ENCODE measurements around the gene AATF.
A peak's percentile ranks its signal among the peaks of the same experiment; 100 is the strongest.

The AATF gene

GRCh38 chr17:36933512-36934143, 15.1 kb upstream of the AATF start:
- no peaks in the 10 kb centered on the region for H3K36me3 ChIP-seq (ENCODE audit: insufficient read depth, low read length)
- no peak overlapping the region for H2AFZ ChIP-seq (ENCODE audit: low read depth, low read length)
- H3K27me3 ChIP-seq (ENCODE audit: insufficient read depth, low read length) = peaks cover 96% of the 10 kb centered on the region
- peaks cover 52% of the 10 kb centered on the region for H3K4me1 ChIP-seq (ENCODE audit: insufficient read depth, low read length)
- H3K4me3 ChIP-seq (ENCODE audit: low read length) = peak overlapping the region; percentile 8
- no peaks in the 10 kb centered on the region for H3K9me3 ChIP-seq (ENCODE audit: low read length)

DNA sequence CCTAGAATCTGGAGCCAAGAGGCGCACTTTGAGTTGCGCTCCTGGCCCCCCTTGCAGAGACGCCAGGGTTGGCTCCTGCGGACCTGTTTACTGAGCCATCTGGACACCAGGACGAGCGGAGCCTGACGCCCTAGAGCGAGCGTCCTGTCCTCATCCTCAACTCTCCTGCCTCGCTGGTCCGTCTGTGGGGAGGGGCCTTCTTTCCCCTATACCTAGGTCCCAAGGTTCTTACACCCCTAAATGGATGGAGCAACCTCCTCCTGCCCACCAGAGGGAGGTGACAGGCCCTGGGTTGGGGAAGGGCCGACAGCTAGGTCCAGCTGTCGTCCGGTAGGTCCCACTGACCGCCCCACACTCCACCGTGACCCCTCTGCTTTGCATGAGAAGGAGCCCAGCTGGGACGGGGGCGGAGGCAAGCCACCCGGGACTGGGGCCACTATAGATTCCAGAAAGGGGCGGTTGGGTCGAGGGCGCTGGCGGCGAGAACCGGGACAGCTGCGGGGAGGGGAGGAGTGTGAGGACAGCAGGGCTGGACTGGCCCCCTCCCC, 14.5 kb upstream of the AATF start:
- peaks cover 96% of the 10 kb centered on the region for H3K27me3 ChIP-seq (ENCODE audit: insufficient read depth, low read length)
- no peak overlapping the region for H2AFZ ChIP-seq (ENCODE audit: low read depth, low read length)
- H3K4me3 ChIP-seq (ENCODE audit: low read length) = peak overlapping the region; percentile 45
- peaks cover 57% of the 10 kb centered on the region for H3K4me1 ChIP-seq (ENCODE audit: insufficient read depth, low read length)
- H3K9me3 ChIP-seq (ENCODE audit: low read length) = no peaks in the 10 kb centered on the region
- no peaks in the 10 kb centered on the region for H3K36me3 ChIP-seq (ENCODE audit: insufficient read depth, low read length)

DNA sequence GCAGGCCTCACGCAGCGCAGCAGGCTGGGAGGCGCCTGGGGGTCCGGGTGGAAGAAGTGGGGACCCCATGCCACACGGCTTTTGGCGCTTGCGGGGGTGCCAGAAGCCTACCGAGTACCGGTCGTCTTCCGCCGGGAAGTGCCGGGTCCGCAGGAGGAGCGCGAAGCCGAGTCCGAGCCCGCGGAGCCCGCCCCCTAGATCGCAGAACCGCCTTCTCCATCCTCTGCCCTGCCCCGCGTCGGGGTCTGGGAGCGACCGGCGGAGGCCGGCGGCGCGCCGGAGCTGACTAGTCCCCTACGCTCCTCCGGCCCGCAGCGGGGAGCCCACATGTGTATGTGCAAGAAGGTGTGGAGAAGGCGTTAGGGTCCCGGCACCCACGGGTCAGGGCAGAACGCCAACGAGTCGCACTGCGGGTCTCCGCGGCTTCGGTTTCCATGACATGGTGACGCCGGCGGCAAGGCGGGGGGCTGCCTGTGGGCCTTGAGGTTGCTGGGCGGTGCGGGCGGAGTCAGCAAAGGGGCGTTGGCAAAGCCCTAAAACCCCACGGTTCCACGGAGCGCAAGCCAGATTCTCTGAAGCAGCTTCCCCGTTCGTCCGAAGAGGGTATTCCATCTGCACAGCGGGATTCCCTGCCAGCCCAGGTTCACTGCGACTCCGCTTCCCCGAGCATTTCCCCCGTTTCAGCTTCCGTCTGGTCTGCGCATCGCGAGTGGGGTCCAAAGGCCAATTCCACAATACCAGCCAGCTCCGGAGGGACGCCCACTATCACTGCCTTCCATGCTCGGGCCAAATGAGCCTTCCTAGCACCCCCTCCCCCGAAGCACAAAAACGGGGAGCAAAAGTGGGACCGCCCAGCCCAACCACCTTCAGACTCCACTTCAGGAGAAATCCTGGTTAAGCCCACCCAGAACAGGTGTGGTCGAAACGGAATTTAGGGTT, 13.8 kb upstream of the AATF start:
- H3K36me3 ChIP-seq (ENCODE audit: insufficient read depth, low read length) = no peaks in the 10 kb centered on the region
- peak overlapping the region; percentile 45 for H3K4me3 ChIP-seq (ENCODE audit: low read length)
- no peaks in the 10 kb centered on the region for H3K9me3 ChIP-seq (ENCODE audit: low read length)
- H2AFZ ChIP-seq (ENCODE audit: low read depth, low read length) = no peak overlapping the region
- peaks cover 97% of the 10 kb centered on the region for H3K27me3 ChIP-seq (ENCODE audit: insufficient read depth, low read length)
- H3K4me1 ChIP-seq (ENCODE audit: insufficient read depth, low read length) = peaks cover 62% of the 10 kb centered on the region

- H3K27me3 ChIP-seq (ENCODE audit: insufficient read depth, low read length) = peaks cover 96% of the 10 kb centered on the region
- no peaks in the 10 kb centered on the region for H3K36me3 ChIP-seq (ENCODE audit: insufficient read depth, low read length)
- peaks cover 62% of the 10 kb centered on the region for H3K4me1 ChIP-seq (ENCODE audit: insufficient read depth, low read length)
- H3K9me3 ChIP-seq (ENCODE audit: low read length) = no peaks in the 10 kb centered on the region
- peak overlapping the region; percentile 45 for H3K4me3 ChIP-seq (ENCODE audit: low read length)
- peak overlapping the region; percentile 48 for H2AFZ ChIP-seq (ENCODE audit: low read depth, low read length)
Measured at GRCh38 chr17:36935671-36936454, 12.9 kb upstream of the AATF start.

DNA sequence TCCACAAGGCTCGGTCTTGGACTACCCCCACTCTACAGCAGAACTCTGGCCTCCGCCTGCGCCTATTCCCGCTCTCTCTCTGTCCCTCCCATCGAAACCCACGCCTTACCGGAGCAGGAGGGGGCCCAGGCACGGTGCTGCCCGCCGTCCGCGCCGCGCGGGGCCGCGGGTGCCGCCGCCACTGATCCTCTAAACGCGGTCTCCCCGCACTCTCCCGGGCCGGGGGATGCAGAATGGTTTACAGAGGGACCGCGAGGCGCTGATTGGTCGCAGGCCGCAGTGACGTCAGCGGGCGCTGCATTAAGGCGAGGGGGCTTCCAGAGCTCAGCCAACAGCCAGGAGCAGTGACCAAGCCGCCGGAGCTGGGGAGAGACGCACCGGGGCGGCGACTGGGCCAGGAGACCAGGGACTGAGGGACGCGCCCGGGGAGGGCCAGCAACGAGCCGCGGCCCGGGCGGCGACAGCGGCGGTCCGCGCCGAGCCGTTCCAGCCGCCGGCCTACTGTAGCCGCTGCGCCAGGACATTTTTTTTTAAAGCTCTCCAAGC, 12.2 kb upstream of the AATF start:
- Histone ChIP-seq H3K4me3 (ENCODE audit: low read length) (peak overlapping the region; percentile 45), H2AFZ (ENCODE audit: low read depth, low read length) (peak overlapping the region; percentile 48), H3K27me3 (ENCODE audit: insufficient read depth, low read length) (peaks cover 96% of the 10 kb centered on the region), H3K4me1 (ENCODE audit: insufficient read depth, low read length) (peaks cover 62% of the 10 kb centered on the region), H3K9me3 (ENCODE audit: low read length) (no peaks in the 10 kb centered on the region), H3K36me3 (ENCODE audit: insufficient read depth, low read length) (no peaks in the 10 kb centered on the region)

GRCh38 chr17:36937001-36937958, 11.5 kb upstream of the AATF start, which contains the start of gene LHX1:
Gene LHX1, plus strand, starts transcription at chr17:36937475. Its CDS starts 723 bp downstream, at chr17:36938198.
- Histone ChIP-seq H2AFZ (ENCODE audit: low read depth, low read length) (peak within 1 kb of the TSS; percentile 48), H3K4me3 (ENCODE audit: low read length) (peak within 1 kb of the TSS; percentile 45), H3K27me3 (ENCODE audit: insufficient read depth, low read length) (peaks cover 96% of the 10 kb centered on the region), H3K9me3 (ENCODE audit: low read length) (no peaks in the 10 kb centered on the region), H3K36me3 (ENCODE audit: insufficient read depth, low read length) (no peaks in the 10 kb centered on the region), H3K4me1 (ENCODE audit: insufficient read depth, low read length) (peaks cover 64% of the 10 kb centered on the region)

- H3K36me3 ChIP-seq (ENCODE audit: insufficient read depth, low read length) = no peaks in the 10 kb centered on the region
- H3K4me1 ChIP-seq (ENCODE audit: insufficient read depth, low read length) = peaks cover 61% of the 10 kb centered on the region
- H3K27me3 ChIP-seq (ENCODE audit: insufficient read depth, low read length) = peaks cover 98% of the 10 kb centered on the region
- peak overlapping the region; percentile 45 for H3K4me3 ChIP-seq (ENCODE audit: low read length)
- no peaks in the 10 kb centered on the region for H3K9me3 ChIP-seq (ENCODE audit: low read length)
- H2AFZ ChIP-seq (ENCODE audit: low read depth, low read length) = peak overlapping the region; percentile 29
Measured at GRCh38 chr17:36937959-36938565, 10.7 kb upstream of the AATF start.

DNA sequence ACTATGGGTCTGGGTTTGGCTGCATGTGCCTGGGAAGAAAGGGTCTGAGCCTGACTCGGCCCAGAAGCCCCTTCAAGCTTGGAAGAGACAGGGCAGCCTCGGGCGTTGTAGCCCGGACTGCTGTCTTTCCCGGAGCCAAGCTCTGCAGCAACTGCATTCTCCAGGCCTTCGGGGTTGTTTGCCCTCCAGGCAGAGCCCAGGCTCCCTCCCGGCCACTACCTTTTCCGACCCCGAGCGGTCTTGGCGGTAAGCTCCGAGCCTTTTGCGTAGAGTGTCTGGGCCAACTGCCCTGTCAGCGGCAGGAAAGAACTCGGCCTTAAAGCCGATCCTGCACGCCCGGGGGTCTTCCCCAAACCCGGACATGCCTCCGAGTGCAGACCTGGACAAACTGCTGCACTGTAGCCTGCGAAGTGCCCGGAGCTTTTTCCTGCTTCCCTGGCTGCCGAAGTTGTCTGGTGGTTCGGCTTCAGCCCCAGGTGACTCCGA, 10.1 kb upstream of the AATF start:
- Histone ChIP-seq H3K27me3 (ENCODE audit: insufficient read depth, low read length) (peaks cover 98% of the 10 kb centered on the region), H2AFZ (ENCODE audit: low read depth, low read length) (no peak overlapping the region), H3K9me3 (ENCODE audit: low read length) (no peaks in the 10 kb centered on the region), H3K36me3 (ENCODE audit: insufficient read depth, low read length) (no peaks in the 10 kb centered on the region), H3K4me3 (ENCODE audit: low read length) (peak overlapping the region; percentile 45), H3K4me1 (ENCODE audit: insufficient read depth, low read length) (peaks cover 59% of the 10 kb centered on the region)

DNA sequence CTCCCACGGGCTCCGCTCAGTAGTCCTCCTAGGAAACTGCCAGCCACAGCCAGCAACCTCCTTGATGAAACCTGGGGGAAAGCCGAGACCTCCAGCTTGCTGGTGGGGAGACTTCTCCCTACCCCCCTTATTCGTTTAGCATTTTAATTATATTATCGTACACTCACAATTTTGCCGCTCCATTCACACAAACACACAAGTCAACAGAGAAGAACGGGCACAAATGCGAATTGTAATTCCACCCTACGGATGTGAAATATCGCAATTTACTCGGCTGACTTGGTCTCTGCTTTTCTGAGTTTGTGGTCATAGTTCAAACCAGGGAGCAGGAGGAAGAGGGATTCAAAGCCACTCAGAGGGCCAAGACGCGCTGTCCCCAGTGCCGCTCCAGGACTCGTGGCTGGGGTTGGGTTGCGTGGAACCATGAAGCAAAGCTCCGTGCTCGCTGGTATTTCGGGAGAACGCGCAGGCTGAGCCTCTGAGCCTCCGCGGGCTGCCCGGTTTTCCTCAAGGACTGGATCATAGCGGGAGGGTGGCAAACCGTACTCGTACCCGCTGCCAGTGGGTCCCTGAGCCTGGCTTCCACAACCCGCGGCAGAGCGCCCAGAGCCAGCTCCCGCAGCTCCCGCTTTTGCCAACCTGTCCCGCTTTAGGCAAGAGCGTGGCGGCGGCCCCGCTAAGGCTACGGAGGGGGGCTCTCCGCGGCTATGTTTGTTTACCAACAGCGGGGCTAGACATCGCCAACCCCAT, 9.5 kb upstream of the AATF start:
- Histone ChIP-seq H3K4me3 (ENCODE audit: low read length) (peak overlapping the region; percentile 45), H3K4me1 (ENCODE audit: insufficient read depth, low read length) (peaks cover 52% of the 10 kb centered on the region), H3K27me3 (ENCODE audit: insufficient read depth, low read length) (peaks cover 97% of the 10 kb centered on the region), H3K36me3 (ENCODE audit: insufficient read depth, low read length) (no peaks in the 10 kb centered on the region), H3K9me3 (ENCODE audit: low read length) (no peaks in the 10 kb centered on the region), H2AFZ (ENCODE audit: low read depth, low read length) (no peak overlapping the region)

GRCh38 chr17:36939802-36940312, 8.9 kb upstream of the AATF start:
- Histone ChIP-seq H3K9me3 (ENCODE audit: low read length) (no peaks in the 10 kb centered on the region), H3K36me3 (ENCODE audit: insufficient read depth, low read length) (no peaks in the 10 kb centered on the region), H2AFZ (ENCODE audit: low read depth, low read length) (no peak overlapping the region), H3K4me3 (ENCODE audit: low read length) (peak overlapping the region; percentile 45), H3K4me1 (ENCODE audit: insufficient read depth, low read length) (peaks cover 46% of the 10 kb centered on the region), H3K27me3 (ENCODE audit: insufficient read depth, low read length) (peaks cover 97% of the 10 kb centered on the region)
